NOMO-1 treated with dmso at 0.1 percent for 144 hours (cell line): ENCODE data around the gene APCDD1L.

Experiments
- DNase-seq: peaks from one replicate; lab custom pipeline; 2025; ENCODE audit not compliant: unreplicated experiment; lab: John Stamatoyannopoulos, UW

APCDD1L gene

GRCh38 chr20:58492074-58492718, 23.0 kb downstream of the APCDD1L start:
- no peak for DNase-seq

GRCh38 chr20:58486207-58486606, 29.0 kb downstream of the APCDD1L start:
- no peak for DNase-seq

GRCh38 chr20:58485393-58485792, 29.8 kb downstream of the APCDD1L start:
- no peak for DNase-seq

- no peak for DNase-seq
These were observed 31.7 kb downstream of the APCDD1L start for GRCh38 chr20:58483470-58483869.

- DNase-seq, result no peak
These were observed 32.1 kb downstream of the APCDD1L start for GRCh38 chr20:58483051-58483450.

GRCh38 chr20:58482416-58482815, 32.8 kb downstream of the APCDD1L start:
- no peak for DNase-seq

GRCh38 chr20:58481481-58482021, 33.6 kb downstream of the APCDD1L start:
- no peak for DNase-seq

- no peak for DNase-seq
These were observed 34.5 kb downstream of the APCDD1L start for GRCh38 chr20:58480551-58481336.

GRCh38 chr20:58479726-58480440, 35.3 kb downstream of the APCDD1L start:
- DNase-seq, result no peak

GRCh38 chr20:58478141-58478805, 36.9 kb downstream of the APCDD1L start:
- no peak for DNase-seq

GRCh38 chr20:58475466-58475865, 39.7 kb downstream of the APCDD1L start:
- no peak for DNase-seq

GRCh38 chr20:58473453-58474425, 41.5 kb downstream of the APCDD1L start:
- DNase-seq, result no peak

- no peak for DNase-seq
These were observed 42.8 kb downstream of the APCDD1L start for GRCh38 chr20:58472273-58473018.

- no peak for DNase-seq
These were observed 43.7 kb downstream of the APCDD1L start for GRCh38 chr20:58471193-58472164.

- no peak for DNase-seq
These were observed 44.6 kb downstream of the APCDD1L start for GRCh38 chr20:58470336-58471192.

GRCh38 chr20:58469616-58470015, 45.6 kb downstream of the APCDD1L start:
- no peak for DNase-seq
